K562 (cell line): ENCODE results near the gene EPHX1. TPM values are rescaled to one million over a fixed set of nuclear protein-coding genes. Genes with fewer than 3 reads are reported as not detected.

Experiments used
- CHD7 ChIP-seq: fragments of 200-600 bp; sonication (generic); IDR thresholded peaks from one replicate; pipeline ENCODE4 v1.6.1; 2012; ENCODE audit warnings: mild to moderate bottlenecking, low read depth, low read length, inconsistent platforms
- CREBBP ChIP-seq: IDR thresholded peaks from one replicate; pipeline ENCODE4 v1.6.1; 2012; ENCODE audit warnings: low read depth, mild to moderate bottlenecking, control low read depth, inconsistent platforms, low read length
- E4F1 ChIP-seq: fragments of 250-450 bp; sonication (Bioruptor Pico); IDR thresholded peaks from 2 replicates; pipeline ENCODE4 v1.5.0; 2021; ENCODE audit warnings: mild to moderate bottlenecking, borderline replicate concordance
- POLR3G ChIP-seq: IDR thresholded peaks from 2 replicates; pipeline ENCODE4 v1.6.1; 2011; ENCODE audit not compliant: insufficient read length, insufficient replicate concordance; ENCODE audit errors: extremely low read depth
- TEAD4 ChIP-seq, 2 experiments: sonication (generic) in 1 of 2; formaldehyde crosslinking in 1 of 2; IDR thresholded peaks; 2 replicates each; pipeline versions ENCODE4 v1.6.1 to v1.8.0; 2012 to 2022; ENCODE audit warnings: borderline replicate concordance in 1 of 2, inconsistent platforms in 1 of 2, low read length in 1 of 2, mild to moderate bottlenecking in 1 of 2, missing genetic modification reagents in 1 of 2
- WHSC1 ChIP-seq: IDR thresholded peaks from one replicate; pipeline ENCODE4 v1.6.1; 2012; ENCODE audit warnings: low read length, control low read depth, inconsistent platforms
- ZNF239 ChIP-seq: fragments of 250-450 bp; sonication (Bioruptor Pico); IDR thresholded peaks from 2 replicates; pipeline ENCODE4 v1.4.0; 2020; ENCODE audit warnings: mild to moderate bottlenecking
- polyA plus RNA-seq, 8 experiments: library from polyadenylated mRNA; depleted of rRNA in 4 of 8; stranded (reverse) in 5 of 8; unstranded in 3 of 8; fragments of >200 nt; fragmentation: Nextera tagmentation in 2 of 8; fragmentation: Illumina TruSeq in 1 of 8; extraction: Ambion mirVana in 2 of 8; extraction: Trizol in 1 of 8; gene quantifications; 2 replicates each; pipeline versions ENCODE4 v1.2.1 to v1.2.3, GENCODE V29; 2011 to 2014; ENCODE audit warnings: inconsistent platforms in 1 of 8, missing spikeins in 1 of 8
- total RNA-seq, 7 experiments: library from RNA; depleted of rRNA in 6 of 7; stranded (reverse); fragments of >200 nt in 6 of 7; fragmentation: Illumina TruSeq in 2 of 7; extraction: Trizol in 2 of 7; gene quantifications; 2 replicates each; pipeline versions ENCODE4 v1.2.1 to v1.2.3, GENCODE V29; 2011 to 2021; ENCODE audit warnings: low replicate concordance in 1 of 7
- TF ChIP-seq, protein P1 (sequence below): fragments of 450-650 bp; IDR thresholded peaks from 2 replicates; pipeline ENCODE4 v1.6.1; 2016; ENCODE audit warnings: mild to moderate bottlenecking

The EPHX1 gene
- total and polyA plus RNA-seq, 9 of the 15 experiments (the other 6 are each of a cell fraction or from before 2014, with no cell fraction given), result 0.21 to 27.0 (median 6.7) TPM

DNA sequence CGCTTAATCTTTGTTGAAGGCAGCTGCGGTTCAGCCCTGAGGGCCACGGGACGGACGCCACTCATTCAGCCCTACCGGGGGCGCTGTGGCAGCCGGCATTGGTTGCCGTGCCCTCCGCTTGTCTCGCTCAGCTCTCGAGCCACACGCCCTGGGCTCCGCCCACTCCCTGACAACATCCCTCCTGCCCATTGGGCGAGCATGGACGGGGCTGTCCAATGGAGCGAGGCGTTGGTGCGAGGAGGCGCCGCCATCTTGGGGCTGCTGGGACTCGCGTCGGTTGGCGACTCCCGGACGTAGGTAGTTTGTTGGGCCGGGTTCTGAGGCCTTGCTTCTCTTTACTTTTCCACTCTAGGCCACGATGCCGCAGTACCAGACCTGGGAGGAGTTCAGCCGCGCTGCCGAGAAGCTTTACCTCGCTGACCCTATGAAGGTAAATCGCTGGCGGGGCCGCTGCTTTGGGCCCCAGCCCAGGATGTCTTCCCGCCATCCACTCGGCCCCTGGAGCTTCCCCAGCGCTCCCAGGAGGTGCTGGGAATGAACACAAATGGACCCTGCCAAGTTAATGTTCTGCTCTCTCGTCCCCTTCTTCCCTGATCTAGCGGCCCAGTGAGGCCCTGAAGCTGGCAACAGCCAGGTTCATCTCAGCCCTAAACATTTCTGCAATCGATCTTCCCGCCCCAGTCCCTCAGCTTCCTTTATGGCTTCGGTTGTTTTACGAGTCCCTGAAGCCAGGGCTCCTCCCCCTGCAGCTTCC is 32.2 kb upstream of the EPHX1 start, which contains the start of gene SRP9 (continued):
- no peak for TF ChIP-seq CHD7
- no peak for TF ChIP-seq E4F1 (CRISPR knock-in tag)
- TF ChIP-seq TEAD4 (IDR thresholded peaks at IDR 0.05; ENCODE audit: low read length), result no peak; the same call in 1 of the 2 replicates
- no peak; the same call in 1 of the 2 replicates for TF ChIP-seq TEAD4 (CRISPR knock-in tag; IDR thresholded peaks at IDR 0.05; ENCODE audit: borderline replicate concordance)
- TF ChIP-seq WHSC1, result no peak
- TF ChIP-seq, protein P1, sequence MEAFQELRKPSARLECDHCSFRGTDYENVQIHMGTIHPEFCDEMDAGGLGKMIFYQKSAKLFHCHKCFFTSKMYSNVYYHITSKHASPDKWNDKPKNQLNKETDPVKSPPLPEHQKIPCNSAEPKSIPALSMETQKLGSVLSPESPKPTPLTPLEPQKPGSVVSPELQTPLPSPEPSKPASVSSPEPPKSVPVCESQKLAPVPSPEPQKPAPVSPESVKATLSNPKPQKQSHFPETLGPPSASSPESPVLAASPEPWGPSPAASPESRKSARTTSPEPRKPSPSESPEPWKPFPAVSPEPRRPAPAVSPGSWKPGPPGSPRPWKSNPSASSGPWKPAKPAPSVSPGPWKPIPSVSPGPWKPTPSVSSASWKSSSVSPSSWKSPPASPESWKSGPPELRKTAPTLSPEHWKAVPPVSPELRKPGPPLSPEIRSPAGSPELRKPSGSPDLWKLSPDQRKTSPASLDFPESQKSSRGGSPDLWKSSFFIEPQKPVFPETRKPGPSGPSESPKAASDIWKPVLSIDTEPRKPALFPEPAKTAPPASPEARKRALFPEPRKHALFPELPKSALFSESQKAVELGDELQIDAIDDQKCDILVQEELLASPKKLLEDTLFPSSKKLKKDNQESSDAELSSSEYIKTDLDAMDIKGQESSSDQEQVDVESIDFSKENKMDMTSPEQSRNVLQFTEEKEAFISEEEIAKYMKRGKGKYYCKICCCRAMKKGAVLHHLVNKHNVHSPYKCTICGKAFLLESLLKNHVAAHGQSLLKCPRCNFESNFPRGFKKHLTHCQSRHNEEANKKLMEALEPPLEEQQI, result peak; percentile 79
- no peak for TF ChIP-seq ZNF239 (CRISPR knock-in tag)
- no peak for TF ChIP-seq CREBBP
- TF ChIP-seq POLR3G, result no peak
